Stimulated activated effector memory CD8-positive, alpha-beta T cell treated with anti-CD3 and anti-CD28 coated beads, Interleukin-12 subunit alpha, Interleukin-12 subunit beta, amount 100 ng/mL, for 72 hours (primary cell): ENCODE data around the gene KCTD5.
"Not testable (repeated sequence)": the region's sequence is repeated elsewhere in the genome, so short reads cannot be mapped to it uniquely, and the experiment has no call there.

Experiments
- ATAC-seq: fragments of 150-1000 bp; cut with Tn5 transposase; 2 replicates; pipeline ENCODE4 v1.10.0; 2021
- DNase-seq, 2 donors: peaks; one replicate each; pipeline ENCODE4 v3.0.0; 2021 to 2022; ENCODE audit warnings: low spot score in 2 of 2
- H3K27ac Mint-ChIP-seq: one replicate; pipeline ENCODE4 v1.8.0; 2022; ENCODE audit warnings: mild to moderate bottlenecking, mixed read lengths
- H3K36me3 Mint-ChIP-seq: one replicate; pipeline ENCODE4 v1.8.0; 2022; ENCODE audit warnings: mild to moderate bottlenecking, mixed read lengths
- H3K4me1 Mint-ChIP-seq: one replicate; pipeline ENCODE4 v1.8.0; 2022; ENCODE audit warnings: mixed read lengths
- H3K4me3 Mint-ChIP-seq: one replicate; pipeline ENCODE4 v1.8.0; 2022; ENCODE audit warnings: mild to moderate bottlenecking, mixed read lengths
- H3K9me3 Mint-ChIP-seq: one replicate; pipeline ENCODE4 v1.8.0; 2022; ENCODE audit warnings: mixed read lengths

The KCTD5 gene

GRCh38 chr16:2663553-2664546, 18.5 kb upstream of the KCTD5 start:
- H3K4me3 Mint-ChIP-seq = peak overlapping the region; percentile 41
- peak overlapping the region; percentile 24 for H3K27ac Mint-ChIP-seq
- DNase-seq (peak in 1 of 2 donors; percentile 83), ATAC-seq (peak; percentile 89)
- H3K36me3 Mint-ChIP-seq = peaks cover 51% of the 10 kb centered on the region
- no peaks in the 10 kb centered on the region for H3K9me3 Mint-ChIP-seq
- H3K4me1 Mint-ChIP-seq = peaks cover 32% of the 10 kb centered on the region

DNA sequence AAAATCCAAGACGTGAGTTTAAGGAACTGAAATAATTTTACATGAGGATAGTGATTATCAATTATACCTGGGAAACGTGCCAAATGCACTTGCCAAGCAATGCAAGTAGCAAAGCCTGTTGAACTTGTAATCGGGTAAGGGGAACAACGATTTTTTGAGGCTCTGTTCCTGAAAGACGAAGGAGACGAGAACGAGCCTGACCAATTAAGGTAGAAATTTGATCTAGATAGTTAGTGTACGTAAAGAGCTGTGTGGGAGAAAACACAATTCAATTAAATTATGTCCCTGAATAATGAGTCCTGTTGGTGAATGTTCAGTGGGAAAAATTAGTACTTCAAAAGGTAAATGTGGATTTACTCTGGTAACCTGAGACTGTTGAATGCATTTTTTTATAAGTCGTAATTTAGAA, 17.7 kb upstream of the KCTD5 start:
- Mint-ChIP-seq H3K36me3 (peaks cover 59% of the 10 kb centered on the region), H3K9me3 (no peaks in the 10 kb centered on the region), H3K27ac (peak overlapping the region; percentile 24), H3K4me3 (peak overlapping the region; percentile 41), H3K4me1 (peaks cover 34% of the 10 kb centered on the region)
- DNase-seq (no peak), ATAC-seq (no peak)

GRCh38 chr16:2666671-2667070, 15.7 kb upstream of the KCTD5 start:
- not testable (repeated sequence) for DNase-seq, H3K9me3 Mint-ChIP-seq

DNA sequence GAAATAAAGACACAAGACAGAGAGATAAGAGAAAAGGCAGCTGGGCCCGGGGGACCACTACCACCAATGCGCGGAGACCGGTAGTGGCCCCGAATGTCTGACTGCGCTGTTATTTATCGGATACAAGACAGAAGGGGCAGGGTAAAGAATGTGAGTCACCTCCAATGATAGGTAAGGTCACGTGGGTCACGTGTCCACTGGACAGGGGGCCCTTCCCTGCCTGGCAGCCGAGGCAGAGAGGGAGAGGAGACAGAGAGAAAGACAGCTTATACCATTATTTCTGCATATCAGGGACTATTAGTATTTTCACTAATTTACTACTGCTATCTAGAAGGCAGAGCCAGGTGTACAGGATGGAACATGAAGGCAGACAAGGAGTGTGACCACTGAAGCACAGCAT, 12.7 kb upstream of the KCTD5 start:
- DNase-seq, ATAC-seq, H3K9me3 Mint-ChIP-seq: not testable (repeated sequence)
- Mint-ChIP-seq H3K4me1 (peaks cover 27% of the 10 kb centered on the region), H3K4me3 (peak overlapping the region; percentile 26), H3K36me3 (peaks cover 56% of the 10 kb centered on the region), H3K27ac (peak overlapping the region; percentile 34)

More at GRCh38 chr16:2666671-2667070, 15.7 kb upstream of the KCTD5 start:
- not testable (repeated sequence) for ATAC-seq, H3K27ac Mint-ChIP-seq, H3K4me3 Mint-ChIP-seq
- Mint-ChIP-seq H3K4me1 (peaks cover 31% of the 10 kb centered on the region), H3K36me3 (peaks cover 70% of the 10 kb centered on the region)

GRCh38 chr16:2670017-2670416, 12.3 kb upstream of the KCTD5 start:
- H3K4me1 Mint-ChIP-seq = peaks cover 25% of the 10 kb centered on the region
- peak overlapping the region; percentile 26 for H3K4me3 Mint-ChIP-seq
- peaks cover 54% of the 10 kb centered on the region for H3K36me3 Mint-ChIP-seq
- DNase-seq = peak; percentile 36 to 81
- not testable (repeated sequence) for ATAC-seq, H3K9me3 Mint-ChIP-seq
- peak overlapping the region; percentile 34 for H3K27ac Mint-ChIP-seq

GRCh38 chr16:2671193-2671592, 11.1 kb upstream of the KCTD5 start:
- H3K4me1 Mint-ChIP-seq = peaks cover 25% of the 10 kb centered on the region
- peaks cover 52% of the 10 kb centered on the region for H3K36me3 Mint-ChIP-seq
- peak overlapping the region; percentile 66 for H3K4me3 Mint-ChIP-seq
- not testable (repeated sequence) for H3K27ac Mint-ChIP-seq, H3K9me3 Mint-ChIP-seq, ATAC-seq
- DNase-seq = peak in 1 of 2 donors; percentile 66

- no peaks in the 10 kb centered on the region for H3K9me3 Mint-ChIP-seq
- H3K4me1 Mint-ChIP-seq = peaks cover 25% of the 10 kb centered on the region
- peak overlapping the region; percentile 45 for H3K27ac Mint-ChIP-seq
- H3K36me3 Mint-ChIP-seq = peaks cover 46% of the 10 kb centered on the region
- no peak for ATAC-seq
- peak overlapping the region; percentile 66 for H3K4me3 Mint-ChIP-seq
- no peak for DNase-seq
These were observed 10.6 kb upstream of the KCTD5 start for GRCh38 chr16:2671741-2672140.

DNA sequence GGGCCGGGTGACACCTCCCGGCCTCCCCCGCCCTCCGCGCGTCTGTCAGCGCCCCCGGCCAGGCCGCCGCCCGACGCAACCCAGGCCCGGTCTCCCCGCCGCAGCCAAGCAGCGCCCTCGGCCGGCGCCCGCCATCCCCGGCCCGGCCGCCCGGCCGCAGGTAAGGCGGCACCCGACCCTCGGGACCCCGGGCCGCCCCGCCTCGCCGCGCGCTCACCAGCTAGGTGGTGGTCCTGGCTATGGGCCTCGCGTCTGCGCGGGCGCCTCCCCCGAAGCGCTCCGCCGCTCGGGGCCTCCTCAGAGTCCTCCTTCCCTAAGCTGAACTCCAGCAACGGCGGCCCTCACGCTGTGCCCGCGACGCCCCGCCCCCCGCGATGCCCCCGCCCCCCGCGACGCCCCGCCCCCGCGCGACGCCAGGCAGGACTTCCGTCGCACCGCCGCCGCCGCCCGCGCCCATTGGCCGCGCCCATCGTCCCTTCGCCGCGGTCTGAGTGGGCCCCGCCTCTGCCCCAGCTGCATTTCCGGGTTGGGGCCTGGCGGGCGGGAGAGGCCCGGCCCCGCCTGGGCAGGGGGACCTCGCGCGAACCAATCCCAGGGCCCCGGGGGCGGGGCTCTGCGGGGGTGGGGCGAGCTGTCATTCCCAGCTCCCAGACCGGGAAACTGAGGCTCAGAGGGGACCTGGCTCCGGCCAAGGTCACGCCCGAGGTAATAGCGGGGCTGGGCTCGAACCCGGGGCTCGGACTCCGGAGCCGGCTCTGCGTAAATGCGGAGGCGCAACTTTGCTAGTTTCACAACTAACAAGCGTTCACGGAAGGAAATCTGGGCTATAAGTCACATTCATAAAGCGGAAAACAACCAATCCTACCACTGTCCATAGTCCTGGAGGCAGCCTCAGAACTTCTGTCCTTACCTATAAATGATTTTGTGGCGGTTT, 9.0 kb upstream of the KCTD5 start:
- Mint-ChIP-seq H3K4me1 (peaks cover 25% of the 10 kb centered on the region), H3K9me3 (no peaks in the 10 kb centered on the region), H3K27ac (no peak overlapping the region), H3K4me3 (peak overlapping the region; percentile 66), H3K36me3 (peaks cover 36% of the 10 kb centered on the region)
- ATAC-seq = peak; percentile 97
- DNase-seq = peak; percentile 91 to 96

- DNase-seq (no peak), ATAC-seq (no peak)
- Mint-ChIP-seq H3K4me1 (peaks cover 17% of the 10 kb centered on the region), H3K9me3 (no peaks in the 10 kb centered on the region), H3K36me3 (peaks cover 20% of the 10 kb centered on the region), H3K4me3 (no peak overlapping the region), H3K27ac (no peak overlapping the region)
These were observed 7.3 kb upstream of the KCTD5 start for GRCh38 chr16:2675021-2675420.

- H3K36me3 Mint-ChIP-seq = peaks cover 15% of the 10 kb centered on the region
- no peak overlapping the region for H3K4me3 Mint-ChIP-seq
- no peak for ATAC-seq
- DNase-seq = no peak
- no peak overlapping the region for H3K27ac Mint-ChIP-seq
- peaks cover 10% of the 10 kb centered on the region for H3K4me1 Mint-ChIP-seq
- H3K9me3 Mint-ChIP-seq = no peaks in the 10 kb centered on the region
These were observed 6.6 kb upstream of the KCTD5 start for GRCh38 chr16:2675714-2676113.

GRCh38 chr16:2676937-2677336, 5.4 kb upstream of the KCTD5 start:
- H3K4me1 Mint-ChIP-seq, H3K27ac Mint-ChIP-seq, H3K36me3 Mint-ChIP-seq, H3K4me3 Mint-ChIP-seq, DNase-seq, H3K9me3 Mint-ChIP-seq, ATAC-seq: not testable (repeated sequence)

DNA sequence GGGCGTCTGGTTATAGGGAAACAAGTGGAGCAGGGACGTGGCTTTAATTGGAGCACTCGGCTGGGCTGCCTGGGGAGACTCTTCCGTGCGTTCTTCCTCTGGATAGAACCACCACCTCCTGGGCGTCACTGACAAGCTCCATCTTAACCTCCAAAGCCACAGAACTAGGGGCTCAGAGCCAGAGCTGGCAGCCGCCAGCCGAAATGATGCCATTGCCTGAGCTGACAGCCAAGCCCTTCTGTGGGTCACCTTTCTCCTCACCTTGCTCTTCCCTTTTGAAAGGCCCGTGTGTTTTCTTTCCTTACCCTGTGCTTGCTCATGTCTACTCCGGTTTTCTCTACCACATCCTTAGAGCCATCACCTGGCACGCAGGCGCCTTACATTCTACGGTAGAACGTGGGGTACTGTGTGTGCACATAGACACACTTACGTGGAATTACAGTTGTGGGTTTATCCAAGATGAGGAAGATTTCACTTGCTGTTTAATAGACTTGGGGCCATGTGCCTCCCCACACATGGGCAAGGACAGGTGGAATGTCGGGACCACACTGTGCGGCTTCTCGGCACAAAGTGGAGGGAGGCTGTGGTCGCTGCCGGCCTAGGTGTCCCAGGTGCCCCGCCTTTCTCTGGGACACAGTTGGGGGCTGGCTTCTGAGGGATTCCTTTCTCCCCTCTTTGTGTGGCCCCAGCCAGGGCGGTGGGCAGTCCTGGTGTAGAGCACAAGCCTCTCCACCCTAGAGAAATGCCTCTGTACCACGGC, 3.9 kb upstream of the KCTD5 start:
- not testable (repeated sequence) for H3K27ac Mint-ChIP-seq, DNase-seq, H3K36me3 Mint-ChIP-seq, H3K4me1 Mint-ChIP-seq, H3K9me3 Mint-ChIP-seq, H3K4me3 Mint-ChIP-seq, ATAC-seq

GRCh38 chr16:2679902-2680301, 2.4 kb upstream of the KCTD5 start:
- not testable (repeated sequence) for H3K36me3 Mint-ChIP-seq, ATAC-seq, H3K27ac Mint-ChIP-seq, H3K4me3 Mint-ChIP-seq, H3K9me3 Mint-ChIP-seq, H3K4me1 Mint-ChIP-seq, DNase-seq

- H3K4me1 Mint-ChIP-seq, H3K36me3 Mint-ChIP-seq, ATAC-seq, H3K27ac Mint-ChIP-seq, H3K9me3 Mint-ChIP-seq, DNase-seq: not testable (repeated sequence)
- H3K4me3 Mint-ChIP-seq = peak overlapping the region; percentile 96
These were observed 2.0 kb upstream of the KCTD5 start for GRCh38 chr16:2680360-2680759.
